ENCODE measurements around the gene CCR5.
"Not testable (repeated sequence)": the region's sequence is repeated elsewhere in the genome, so short reads cannot be mapped to it uniquely, and the experiment has no call there.

The CCR5 gene

GRCh38 chr3:46386205-46386604, 15.5 kb downstream of the CCR5 start:
- no peak for DNase-seq (ENCODE audit: low read depth)

GRCh38 chr3:46388847-46389246, 18.1 kb downstream of the CCR5 start:
- not testable (repeated sequence) for DNase-seq (ENCODE audit: low read depth)

GRCh38 chr3:46389306-46389705, 18.6 kb downstream of the CCR5 start:
- no peak for DNase-seq (ENCODE audit: low read depth)

- DNase-seq (ENCODE audit: low read depth) = not testable (repeated sequence)
Measured at GRCh38 chr3:46391526-46391925, 20.8 kb downstream of the CCR5 start.

- DNase-seq (ENCODE audit: low read depth) = no peak
Measured at GRCh38 chr3:46393011-46393410, 22.3 kb downstream of the CCR5 start.

GRCh38 chr3:46393554-46394434, 23.0 kb downstream of the CCR5 start:
- DNase-seq (ENCODE audit: low read depth) = no peak

GRCh38 chr3:46395210-46395661, 24.5 kb downstream of the CCR5 start:
- DNase-seq (ENCODE audit: low read depth) = no peak

GRCh38 chr3:46395766-46396530, 25.2 kb downstream of the CCR5 start:
- no peak for DNase-seq (ENCODE audit: low read depth)

- no peak for DNase-seq (ENCODE audit: low read depth)
Measured at GRCh38 chr3:46397111-46397510, 26.4 kb downstream of the CCR5 start.

GRCh38 chr3:46398186-46398955, 27.6 kb downstream of the CCR5 start:
- no peak for DNase-seq (ENCODE audit: low read depth)

- no peak for DNase-seq (ENCODE audit: low read depth)
Measured at GRCh38 chr3:46399098-46399497, 28.4 kb downstream of the CCR5 start.

GRCh38 chr3:46399557-46399956, 28.8 kb downstream of the CCR5 start:
- no peak for DNase-seq (ENCODE audit: low read depth)

- DNase-seq (ENCODE audit: low read depth) = no peak
Measured at GRCh38 chr3:46400000-46400734, 29.4 kb downstream of the CCR5 start.

- DNase-seq (ENCODE audit: low read depth) = no peak
Measured at GRCh38 chr3:46400846-46401245, 30.1 kb downstream of the CCR5 start.

- DNase-seq (ENCODE audit: low read depth) = no peak
Measured at GRCh38 chr3:46401579-46401978, 30.8 kb downstream of the CCR5 start.

- DNase-seq (ENCODE audit: low read depth) = not testable (repeated sequence)
Measured at GRCh38 chr3:46402902-46403301, 32.2 kb downstream of the CCR5 start.

- DNase-seq (ENCODE audit: low read depth) = no peak
Measured at GRCh38 chr3:46405301-46406019, 34.7 kb downstream of the CCR5 start.

GRCh38 chr3:46406443-46406787, 35.7 kb downstream of the CCR5 start:
- no peak for DNase-seq (ENCODE audit: low read depth)

GRCh38 chr3:46406788-46407611, 36.3 kb downstream of the CCR5 start, which contains the start of the genes CCR5AS and CCRL2:
Gene CCR5AS, minus strand, starts transcription at chr3:46407066.
Gene CCRL2, plus strand, starts transcription at chr3:46407259. Its CDS starts 821 bp downstream, at chr3:46408080.
- no peak for DNase-seq (ENCODE audit: low read depth)

GRCh38 chr3:46407970-46408369, 37.2 kb downstream of the CCR5 start:
- no peak for DNase-seq (ENCODE audit: low read depth)
